GM08714 (cell line): ENCODE results near the gene PCSK9.

Source experiments
- H3K4me3 ChIP-seq: fragments of 200-500 bp; sonication (Bioruptor generic); 2 replicates; pipeline ENCODE4 v1.5.1; 2014; ENCODE audit warnings: mild to moderate bottlenecking, low read length, inconsistent platforms
- ZNF274 ChIP-seq: IDR thresholded peaks from 2 replicates; pipeline ENCODE4 v1.6.1; 2012; ENCODE audit warnings: mild to moderate bottlenecking, low read depth, low read length

Gene PCSK9

DNA sequence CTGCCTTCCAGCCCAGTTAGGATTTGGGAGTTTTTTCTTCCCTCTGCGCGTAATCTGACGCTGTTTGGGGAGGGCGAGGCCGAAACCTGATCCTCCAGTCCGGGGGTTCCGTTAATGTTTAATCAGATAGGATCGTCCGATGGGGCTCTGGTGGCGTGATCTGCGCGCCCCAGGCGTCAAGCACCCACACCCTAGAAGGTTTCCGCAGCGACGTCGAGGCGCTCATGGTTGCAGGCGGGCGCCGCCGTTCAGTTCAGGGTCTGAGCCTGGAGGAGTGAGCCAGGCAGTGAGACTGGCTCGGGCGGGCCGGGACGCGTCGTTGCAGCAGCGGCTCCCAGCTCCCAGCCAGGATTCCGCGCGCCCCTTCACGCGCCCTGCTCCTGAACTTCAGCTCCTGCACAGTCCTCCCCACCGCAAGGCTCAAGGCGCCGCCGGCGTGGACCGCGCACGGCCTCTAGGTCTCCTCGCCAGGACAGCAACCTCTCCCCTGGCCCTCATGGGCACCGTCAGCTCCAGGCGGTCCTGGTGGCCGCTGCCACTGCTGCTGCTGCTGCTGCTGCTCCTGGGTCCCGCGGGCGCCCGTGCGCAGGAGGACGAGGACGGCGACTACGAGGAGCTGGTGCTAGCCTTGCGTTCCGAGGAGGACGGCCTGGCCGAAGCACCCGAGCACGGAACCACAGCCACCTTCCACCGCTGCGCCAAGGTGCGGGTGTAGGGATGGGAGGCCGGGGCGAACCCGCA is at the start of gene PCSK9:
TSS of gene PCSK9 (plus strand) at position 207 of the 741 bp plus-strand sequence. CDS start at position 497, 290 bp downstream.
- H3K4me3 ChIP-seq: no peak within 1 kb of the TSS
- TF ChIP-seq ZNF274: no peak

DNA sequence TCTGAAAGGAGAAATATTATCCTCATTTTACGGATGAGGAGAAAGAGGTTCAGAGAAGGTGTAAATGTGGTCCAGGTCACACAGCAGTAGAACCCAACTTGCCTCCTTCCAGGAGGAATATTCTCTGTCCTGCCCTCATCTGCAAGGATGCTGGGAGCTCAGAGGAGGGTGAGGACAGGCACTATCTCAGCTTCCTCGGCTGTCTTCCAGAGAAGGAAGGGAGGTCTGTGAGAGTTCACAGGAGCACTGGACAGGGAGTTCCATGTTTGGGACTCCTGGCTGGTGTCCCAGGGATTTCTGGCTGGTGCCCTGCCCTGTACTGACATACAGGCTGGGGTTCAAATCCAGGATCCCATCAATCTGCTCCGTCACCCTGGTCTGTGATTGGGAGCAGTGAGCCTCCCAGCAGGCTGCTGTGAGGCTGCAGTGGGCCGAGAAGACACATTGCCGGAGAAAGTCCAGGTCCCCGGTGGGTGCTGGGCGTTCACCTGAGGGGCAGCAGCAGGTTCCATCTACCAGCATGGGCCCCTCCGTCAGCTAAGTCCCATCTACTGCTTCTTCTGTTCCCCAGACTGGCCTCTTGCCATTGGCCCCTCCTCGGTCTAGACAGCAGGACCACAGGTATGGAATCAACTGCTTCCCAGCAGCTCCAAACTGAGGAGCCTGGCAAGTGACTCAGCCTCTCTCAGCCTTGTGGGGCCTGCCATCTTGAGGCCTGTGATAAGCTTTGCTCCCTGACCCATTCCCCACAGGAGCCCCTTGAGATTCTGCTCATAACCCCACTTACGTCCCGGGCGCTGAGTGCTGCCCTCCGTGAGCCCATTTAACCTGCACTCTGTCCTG is 49.2 kb upstream of the PCSK9 start:
- H3K4me3 ChIP-seq: no peak overlapping the region
- no peak for TF ChIP-seq ZNF274

DNA sequence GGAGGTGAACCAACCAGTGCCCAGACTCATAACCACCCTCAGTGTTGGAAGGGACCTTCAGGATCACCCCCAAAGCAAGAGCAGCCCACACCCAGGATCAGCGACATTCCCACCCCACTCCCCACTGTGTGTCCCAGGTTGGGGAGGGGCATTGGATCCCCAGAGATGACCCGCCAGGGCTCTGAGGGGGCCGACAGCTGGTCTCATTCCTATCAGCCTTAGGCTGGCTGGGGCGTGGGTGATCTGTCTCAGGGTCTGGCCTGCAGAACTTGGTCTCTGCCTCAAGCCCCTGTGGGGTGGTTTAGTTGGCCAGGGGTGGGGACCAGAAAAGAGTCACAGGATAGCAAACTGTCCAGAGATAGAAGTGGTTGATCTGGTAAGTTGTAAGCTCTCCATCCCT is 48.4 kb upstream of the PCSK9 start:
- TF ChIP-seq ZNF274: no peak
- H3K4me3 ChIP-seq: no peak overlapping the region

DNA sequence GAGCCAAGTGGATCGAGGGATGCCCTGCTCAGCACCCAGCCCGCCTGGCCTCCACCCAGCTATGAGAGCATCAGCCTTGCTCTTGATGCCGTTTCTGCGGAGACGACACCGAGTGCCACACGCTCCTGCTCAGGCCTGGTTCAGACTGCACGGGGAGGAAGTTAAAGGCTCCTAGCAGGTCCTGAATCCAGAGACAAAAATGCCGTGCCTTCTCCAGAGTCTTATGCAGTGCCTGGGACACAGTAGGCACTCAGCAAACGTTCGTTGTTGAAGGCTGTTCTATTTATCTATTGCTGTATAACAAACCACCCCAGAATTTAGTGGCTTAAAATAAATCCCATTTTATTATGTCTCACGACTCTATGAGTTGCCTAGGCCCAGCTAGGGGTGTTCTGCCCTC is 47.4 kb upstream of the PCSK9 start:
- H3K4me3 ChIP-seq: no peak overlapping the region
- TF ChIP-seq ZNF274: no peak

DNA sequence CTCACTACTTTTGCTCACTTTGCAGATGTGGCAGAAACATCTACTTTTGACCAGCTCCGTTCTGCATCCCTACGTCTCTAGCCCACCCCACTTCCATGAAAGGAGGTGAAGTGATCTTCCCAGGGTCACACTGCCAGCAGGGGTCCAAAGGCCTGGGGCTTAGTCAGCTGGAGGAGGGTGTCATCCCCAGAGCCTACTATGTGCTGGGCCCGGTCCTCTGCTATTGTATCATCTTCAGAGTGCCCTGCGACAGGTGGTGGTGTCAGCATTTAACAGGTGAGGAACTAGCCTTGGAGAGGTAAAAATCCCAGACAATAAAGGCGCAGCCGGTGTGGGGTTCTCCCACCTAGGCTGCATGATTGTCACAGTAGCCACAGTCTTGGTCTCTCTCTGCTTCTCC is 46.2 kb upstream of the PCSK9 start:
- no peak for TF ChIP-seq ZNF274
- no peak overlapping the region for H3K4me3 ChIP-seq

DNA sequence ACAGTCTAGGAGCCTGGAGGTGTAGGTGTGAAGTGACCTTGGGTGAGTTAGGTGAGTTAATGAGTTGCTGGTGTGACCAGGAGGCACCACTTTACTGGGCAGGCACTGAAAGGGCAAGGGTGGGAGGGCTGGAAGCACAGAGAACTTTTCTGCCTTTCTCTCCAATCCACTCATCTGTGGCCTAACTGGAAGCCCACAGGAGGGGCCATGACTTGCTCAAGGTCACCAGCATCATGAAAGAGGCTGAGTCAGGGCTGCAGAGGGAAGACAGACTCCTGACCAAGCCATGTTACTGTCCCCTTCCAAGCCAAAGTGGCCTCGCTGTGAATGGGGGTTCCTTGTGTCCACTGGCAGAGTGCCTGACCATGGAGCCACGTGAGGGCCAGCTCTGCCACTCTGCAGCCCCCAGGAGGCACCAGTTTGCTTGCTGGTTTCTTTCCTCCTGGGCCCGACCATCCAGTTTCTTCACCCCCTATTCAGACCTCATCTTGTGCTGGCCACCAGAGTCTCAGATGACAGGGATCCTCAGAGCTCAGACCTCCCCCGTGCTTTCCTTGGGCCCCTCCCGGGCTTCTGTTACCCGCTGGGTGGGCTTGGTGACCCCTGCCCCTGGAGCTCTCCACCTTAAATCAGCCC is 44.9 kb upstream of the PCSK9 start:
- TF ChIP-seq ZNF274: no peak

DNA sequence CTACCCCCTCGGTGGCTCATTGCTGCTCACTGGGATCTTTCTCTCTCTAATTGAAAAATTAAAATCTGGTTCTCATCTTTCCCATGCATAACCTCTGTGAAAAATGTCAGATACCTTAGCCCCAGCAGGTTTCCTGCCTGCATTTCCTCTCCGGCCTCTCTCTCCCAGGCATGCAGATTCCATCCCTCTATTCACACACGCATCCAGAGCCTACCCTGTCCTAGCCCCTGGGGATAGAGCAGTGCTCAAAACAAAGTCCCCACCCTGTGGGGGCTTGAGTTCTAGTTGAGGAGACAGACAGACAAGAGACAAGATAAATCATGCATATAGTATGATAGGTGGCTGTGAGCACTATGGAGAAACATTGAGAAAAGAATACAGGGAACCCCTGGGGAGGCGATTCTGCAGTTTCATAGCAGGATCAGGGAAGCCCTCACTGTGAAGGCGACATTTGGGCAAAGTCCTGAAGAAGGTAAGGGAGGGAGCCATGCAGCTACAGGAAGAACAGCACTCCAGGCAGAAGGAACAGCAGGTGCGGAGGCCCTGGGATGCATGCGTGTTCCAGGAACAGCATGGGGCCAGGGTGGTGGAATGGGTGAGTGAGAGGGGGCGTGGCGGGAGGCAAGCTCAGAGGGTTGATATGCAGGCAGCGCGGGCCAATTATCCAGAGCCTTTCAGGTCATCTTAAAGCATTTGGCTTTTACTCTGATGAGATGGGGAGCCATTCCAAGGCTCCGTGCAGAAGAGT is 44.2 kb upstream of the PCSK9 start:
- H3K4me3 ChIP-seq: no peak overlapping the region
- TF ChIP-seq ZNF274: no peak

More for the DNA sequence above, 44.9 kb upstream of the PCSK9 start:
- H3K4me3 ChIP-seq: no peak overlapping the region

DNA sequence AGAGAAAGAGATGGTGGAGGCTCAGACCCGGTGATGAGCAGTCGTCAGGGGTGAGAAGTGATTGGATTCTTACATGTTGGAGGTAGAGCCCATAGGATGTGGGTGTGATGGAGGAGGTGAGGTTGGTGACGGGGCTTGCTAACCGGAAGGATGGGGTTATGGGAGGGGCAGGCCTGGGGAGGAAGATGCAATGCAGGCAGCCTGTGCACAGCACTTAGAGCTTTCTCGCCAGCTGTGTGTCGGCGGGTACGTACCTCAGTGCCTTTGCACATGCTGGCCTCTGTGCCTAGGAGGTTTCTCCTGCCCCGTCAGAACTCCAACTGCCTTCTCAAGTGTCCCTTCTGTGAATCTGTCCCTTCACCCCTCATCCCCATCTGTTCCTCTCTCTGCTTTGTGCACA is 43.5 kb upstream of the PCSK9 start:
- TF ChIP-seq ZNF274: no peak
- H3K4me3 ChIP-seq: no peak overlapping the region

DNA sequence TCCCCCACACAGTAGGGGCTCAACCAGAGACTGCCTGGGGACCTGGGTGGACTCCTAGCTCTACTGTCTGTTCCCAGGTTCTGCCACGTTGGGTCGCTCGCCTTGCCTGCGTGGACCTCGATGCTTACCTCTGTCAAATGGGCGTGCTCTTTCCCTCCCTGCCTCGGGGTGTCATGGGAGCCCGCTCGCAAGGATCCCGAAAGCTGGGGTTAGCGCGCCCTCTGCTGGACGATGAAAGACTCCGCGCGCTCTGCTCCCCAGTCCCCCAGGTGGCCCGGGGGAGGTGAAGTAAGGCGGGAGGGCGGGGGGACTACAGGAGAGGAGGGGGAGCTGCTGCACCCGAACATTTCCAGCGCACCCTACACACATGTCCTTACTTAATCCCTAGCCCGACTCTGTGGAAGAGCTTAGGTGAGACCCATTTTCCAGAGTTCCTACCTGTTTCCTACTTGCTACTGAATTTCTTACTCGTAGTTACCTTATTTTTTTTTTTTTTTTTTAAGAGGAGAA is 42.9 kb upstream of the PCSK9 start:
- no peak for TF ChIP-seq ZNF274
- H3K4me3 ChIP-seq: no peak overlapping the region

DNA sequence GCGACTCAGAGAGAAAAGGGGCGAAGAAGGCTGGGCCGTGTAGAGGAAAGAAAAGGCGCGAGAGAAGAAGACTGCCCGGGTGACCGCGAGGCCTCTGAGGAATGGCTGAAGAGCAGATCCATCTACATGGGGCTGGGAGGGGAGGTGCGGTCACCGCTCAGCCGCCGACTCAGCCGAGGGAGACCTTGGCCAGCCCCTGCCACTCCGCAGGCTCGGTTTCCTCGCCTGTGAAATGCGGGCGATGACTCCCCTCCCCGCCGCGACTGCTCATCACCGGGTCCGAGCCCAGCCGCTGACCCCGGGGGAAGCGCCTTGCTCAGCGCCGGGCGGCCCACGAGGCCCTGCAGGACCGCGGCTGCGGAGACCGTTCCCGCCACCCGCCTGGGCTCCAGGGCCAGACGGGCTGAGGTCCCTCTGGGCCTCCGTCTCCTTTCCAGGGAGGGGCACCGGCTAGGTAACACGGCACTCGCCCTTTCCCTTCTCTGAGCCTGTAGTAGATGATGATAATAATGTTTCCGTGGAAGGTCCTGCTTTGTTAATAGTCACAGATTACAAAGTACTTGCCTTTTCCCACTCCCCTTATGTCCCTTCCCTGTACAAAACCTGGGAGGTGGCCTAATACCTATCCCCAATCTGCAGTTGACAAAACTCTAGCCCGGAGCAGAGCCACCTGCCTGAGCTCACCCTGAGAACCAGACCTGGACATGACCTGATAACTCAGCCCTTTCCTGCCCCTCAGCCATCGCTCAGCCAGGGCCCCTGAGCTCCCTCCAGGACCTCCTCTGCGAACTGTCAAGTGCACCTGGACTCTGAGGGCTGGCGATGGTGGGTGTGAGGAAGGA is 42.3 kb upstream of the PCSK9 start:
- no peak overlapping the region for H3K4me3 ChIP-seq

DNA sequence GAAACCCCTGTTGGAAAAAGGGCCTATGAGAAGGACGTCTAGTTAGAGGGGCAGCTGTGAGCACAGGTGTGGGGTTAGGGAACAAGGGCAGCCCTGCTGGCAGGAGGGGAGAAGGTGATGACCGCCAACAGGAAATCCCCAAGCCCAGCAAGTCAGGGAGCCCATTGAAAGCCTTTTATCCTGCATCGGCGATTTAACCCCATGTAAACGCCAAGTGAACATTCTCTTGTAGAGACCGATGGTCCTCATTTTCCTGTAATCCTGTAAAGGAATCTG is 41.7 kb upstream of the PCSK9 start:
- TF ChIP-seq ZNF274: no peak
- no peak overlapping the region for H3K4me3 ChIP-seq

More for the DNA sequence above, 42.3 kb upstream of the PCSK9 start:
- TF ChIP-seq ZNF274: no peak

DNA sequence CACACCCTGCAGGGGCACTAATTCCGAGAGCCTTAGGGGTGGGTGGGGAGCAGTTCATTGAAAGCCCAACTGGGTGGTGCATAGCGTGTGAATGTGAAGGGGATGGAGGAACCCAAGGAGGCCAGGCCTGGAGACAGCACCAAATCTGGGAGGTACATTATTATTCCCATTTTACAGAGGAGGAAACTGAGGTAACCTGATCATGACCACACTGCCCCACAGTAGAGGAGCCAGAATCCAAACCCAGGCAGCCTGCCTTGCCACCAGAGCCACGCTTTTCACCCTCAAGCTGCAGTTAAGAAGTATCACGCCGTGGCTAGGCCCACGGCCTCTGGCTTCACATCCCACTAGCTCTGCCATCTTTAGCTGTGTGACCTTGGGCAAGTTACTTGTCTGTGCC is 41.2 kb upstream of the PCSK9 start:
- H3K4me3 ChIP-seq: no peak overlapping the region
- TF ChIP-seq ZNF274: no peak

DNA sequence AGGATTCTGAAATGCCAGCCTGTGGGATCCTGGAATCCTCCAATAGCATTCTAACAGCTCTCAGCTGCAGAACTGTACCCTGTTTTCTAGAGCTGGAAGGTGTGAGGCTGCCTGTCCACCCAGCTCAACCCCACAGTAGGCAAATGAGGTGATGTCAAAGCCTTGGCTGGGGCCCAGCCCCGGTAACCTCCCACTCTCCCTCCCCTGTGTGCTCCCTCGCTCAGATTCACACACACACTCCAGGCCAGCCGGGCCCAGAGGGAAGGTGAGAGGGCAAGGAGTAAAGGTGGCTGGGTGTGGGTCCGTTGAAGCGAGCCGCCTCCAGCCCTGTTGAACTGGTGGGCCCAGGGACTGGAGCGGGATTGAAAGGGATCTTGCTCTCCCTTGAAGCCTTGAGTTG is 40.7 kb upstream of the PCSK9 start, which contains the start of gene BSND:
TSS of gene BSND (plus strand) at position 257 of the 400 bp plus-strand sequence. CDS start 254 bp downstream, outside the sequence.
- no peak within 1 kb of the TSS for H3K4me3 ChIP-seq
- no peak for TF ChIP-seq ZNF274
